Measurements from ENCODE around the gene ATP6V0A4.
A peak's percentile ranks its signal among the peaks of the same experiment; 100 is the strongest.

Gene ATP6V0A4

GRCh38 chr7:138753150-138753518 lies 44.9 kb downstream of the ATP6V0A4 start:
- Histone ChIP-seq H3K36me3 (ENCODE audit: control insufficient read depth in 1 of 2, insufficient read depth in 2 of 2, low read length in 2 of 2) (no peaks in the 10 kb centered on the region), H3K4me1 (ENCODE audit: control insufficient read depth in 1 of 2, insufficient read depth in 2 of 2, low read length in 2 of 2) (no peaks in the 10 kb centered on the region), H3K9me3 (ENCODE audit: control insufficient read depth in 1 of 2, low read length in 2 of 2) (no peaks in the 10 kb centered on the region), H3K27me3 (ENCODE audit: control insufficient read depth in 1 of 2, insufficient read depth in 2 of 2, low read length in 2 of 2) (no peaks in the 10 kb centered on the region), H3K4me3 (ENCODE audit: low read depth in 1 of 2, low read length in 2 of 2) (no peak overlapping the region), H3K9ac (ENCODE audit: low read depth in 1 of 2, low read length in 2 of 2) (no peak overlapping the region), H3K27ac (ENCODE audit: low read depth, low read length) (no peak overlapping the region)

DNA sequence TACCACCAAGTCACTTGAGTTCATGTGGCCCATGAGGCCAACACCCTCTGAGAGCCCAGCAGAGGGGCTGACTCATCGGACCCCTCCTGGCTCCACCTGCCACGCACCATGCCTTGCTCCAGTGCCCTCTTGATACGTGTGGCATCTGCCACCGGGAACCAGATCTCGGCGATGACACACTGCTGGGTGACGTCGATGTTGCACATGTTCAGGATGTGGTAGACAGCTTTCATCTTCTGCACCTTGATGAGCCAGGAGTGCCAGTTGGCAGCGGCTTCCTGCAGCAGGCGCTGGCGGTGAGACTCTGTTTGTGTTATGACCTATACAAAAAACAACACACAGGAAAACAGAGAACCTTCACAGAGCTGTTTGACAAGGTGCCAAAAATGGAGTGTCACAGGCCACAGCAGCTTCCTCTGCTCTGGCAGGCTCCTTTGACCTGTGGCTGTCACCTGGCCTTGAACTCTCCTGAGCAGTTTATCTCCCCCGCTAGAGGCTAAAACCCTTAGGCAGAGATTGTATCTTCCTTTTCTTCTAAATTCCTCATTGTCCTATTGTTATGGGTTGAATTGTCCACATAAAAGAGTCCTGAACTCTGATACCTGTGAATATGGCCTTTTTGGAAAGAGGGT lies 45.4 kb downstream of the ATP6V0A4 start:
- H3K4me1 ChIP-seq (ENCODE audit: control insufficient read depth in 1 of 2, insufficient read depth in 2 of 2, low read length in 2 of 2) = no peaks in the 10 kb centered on the region
- no peaks in the 10 kb centered on the region for H3K27me3 ChIP-seq (ENCODE audit: control insufficient read depth in 1 of 2, insufficient read depth in 2 of 2, low read length in 2 of 2)
- H3K36me3 ChIP-seq (ENCODE audit: control insufficient read depth in 1 of 2, insufficient read depth in 2 of 2, low read length in 2 of 2) = no peaks in the 10 kb centered on the region
- no peak overlapping the region for H3K4me3 ChIP-seq (ENCODE audit: low read depth in 1 of 2, low read length in 2 of 2)
- H3K9ac ChIP-seq (ENCODE audit: low read depth in 1 of 2, low read length in 2 of 2) = peak overlapping the region in 1 of 2 donors; percentile 18
- H3K27ac ChIP-seq (ENCODE audit: low read depth, low read length) = no peak overlapping the region
- H3K9me3 ChIP-seq (ENCODE audit: control insufficient read depth in 1 of 2, low read length in 2 of 2) = no peaks in the 10 kb centered on the region

DNA sequence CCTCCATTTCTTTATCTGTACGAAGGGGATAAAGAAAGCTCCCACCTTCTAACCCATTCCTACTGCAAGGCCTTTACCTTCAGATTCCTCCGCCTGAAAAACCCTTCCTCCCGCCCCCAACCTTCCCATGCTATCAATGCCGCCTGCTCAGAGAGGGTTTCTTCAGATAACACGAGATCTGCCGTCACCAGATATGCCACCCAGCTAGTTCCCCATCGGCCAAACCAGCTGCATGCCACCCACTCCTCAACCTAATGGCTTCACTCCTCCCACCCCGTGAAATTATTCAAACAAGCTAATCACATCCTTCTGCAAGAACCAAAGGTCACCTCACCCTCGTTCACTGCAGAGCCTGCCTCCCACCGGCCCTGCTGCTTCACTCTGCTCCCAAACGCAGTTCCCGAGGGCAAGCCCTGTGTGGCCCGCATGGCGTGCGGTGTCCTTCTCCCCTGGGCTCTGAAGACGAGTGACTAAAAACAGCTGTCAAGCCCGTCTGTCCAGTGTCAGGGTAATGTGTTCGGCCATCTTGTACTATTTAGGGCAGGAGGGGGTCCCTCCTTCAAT lies 47.0 kb downstream of the ATP6V0A4 start:
- no peak overlapping the region for H3K27ac ChIP-seq (ENCODE audit: low read depth, low read length)
- no peaks in the 10 kb centered on the region for H3K9me3 ChIP-seq (ENCODE audit: control insufficient read depth in 1 of 2, low read length in 2 of 2)
- H3K4me1 ChIP-seq (ENCODE audit: control insufficient read depth in 1 of 2, insufficient read depth in 2 of 2, low read length in 2 of 2) = no peaks in the 10 kb centered on the region
- H3K9ac ChIP-seq (ENCODE audit: low read depth in 1 of 2, low read length in 2 of 2) = no peak overlapping the region
- no peaks in the 10 kb centered on the region for H3K36me3 ChIP-seq (ENCODE audit: control insufficient read depth in 1 of 2, insufficient read depth in 2 of 2, low read length in 2 of 2)
- H3K4me3 ChIP-seq (ENCODE audit: low read depth in 1 of 2, low read length in 2 of 2) = no peak overlapping the region
- no peaks in the 10 kb centered on the region for H3K27me3 ChIP-seq (ENCODE audit: control insufficient read depth in 1 of 2, insufficient read depth in 2 of 2, low read length in 2 of 2)

GRCh38 chr7:138750473-138750872 lies 47.5 kb downstream of the ATP6V0A4 start:
- Histone ChIP-seq H3K9me3 (ENCODE audit: control insufficient read depth in 1 of 2, low read length in 2 of 2) (no peaks in the 10 kb centered on the region), H3K36me3 (ENCODE audit: control insufficient read depth in 1 of 2, insufficient read depth in 2 of 2, low read length in 2 of 2) (no peaks in the 10 kb centered on the region), H3K4me1 (ENCODE audit: control insufficient read depth in 1 of 2, insufficient read depth in 2 of 2, low read length in 2 of 2) (no peaks in the 10 kb centered on the region), H3K27ac (ENCODE audit: low read depth, low read length) (no peak overlapping the region), H3K27me3 (ENCODE audit: control insufficient read depth in 1 of 2, insufficient read depth in 2 of 2, low read length in 2 of 2) (no peaks in the 10 kb centered on the region), H3K4me3 (ENCODE audit: low read depth in 1 of 2, low read length in 2 of 2) (no peak overlapping the region), H3K9ac (ENCODE audit: low read depth in 1 of 2, low read length in 2 of 2) (no peak overlapping the region)

GRCh38 chr7:138749960-138750359 lies 48.0 kb downstream of the ATP6V0A4 start:
- Histone ChIP-seq H3K36me3 (ENCODE audit: control insufficient read depth in 1 of 2, insufficient read depth in 2 of 2, low read length in 2 of 2) (no peaks in the 10 kb centered on the region), H3K27me3 (ENCODE audit: control insufficient read depth in 1 of 2, insufficient read depth in 2 of 2, low read length in 2 of 2) (no peaks in the 10 kb centered on the region), H3K4me1 (ENCODE audit: control insufficient read depth in 1 of 2, insufficient read depth in 2 of 2, low read length in 2 of 2) (no peaks in the 10 kb centered on the region), H3K9me3 (ENCODE audit: control insufficient read depth in 1 of 2, low read length in 2 of 2) (no peaks in the 10 kb centered on the region), H3K9ac (ENCODE audit: low read depth in 1 of 2, low read length in 2 of 2) (no peak overlapping the region), H3K27ac (ENCODE audit: low read depth, low read length) (no peak overlapping the region), H3K4me3 (ENCODE audit: low read depth in 1 of 2, low read length in 2 of 2) (no peak overlapping the region)

- no peaks in the 10 kb centered on the region for H3K9me3 ChIP-seq (ENCODE audit: control insufficient read depth in 1 of 2, low read length in 2 of 2)
- no peaks in the 10 kb centered on the region for H3K4me1 ChIP-seq (ENCODE audit: control insufficient read depth in 1 of 2, insufficient read depth in 2 of 2, low read length in 2 of 2)
- no peak overlapping the region for H3K9ac ChIP-seq (ENCODE audit: low read depth in 1 of 2, low read length in 2 of 2)
- H3K27me3 ChIP-seq (ENCODE audit: control insufficient read depth in 1 of 2, insufficient read depth in 2 of 2, low read length in 2 of 2) = no peaks in the 10 kb centered on the region
- no peak overlapping the region for H3K27ac ChIP-seq (ENCODE audit: low read depth, low read length)
- H3K36me3 ChIP-seq (ENCODE audit: control insufficient read depth in 1 of 2, insufficient read depth in 2 of 2, low read length in 2 of 2) = no peaks in the 10 kb centered on the region
- no peak overlapping the region for H3K4me3 ChIP-seq (ENCODE audit: low read depth in 1 of 2, low read length in 2 of 2)
These were observed 49.3 kb downstream of the ATP6V0A4 start for GRCh38 chr7:138748666-138749065.

DNA sequence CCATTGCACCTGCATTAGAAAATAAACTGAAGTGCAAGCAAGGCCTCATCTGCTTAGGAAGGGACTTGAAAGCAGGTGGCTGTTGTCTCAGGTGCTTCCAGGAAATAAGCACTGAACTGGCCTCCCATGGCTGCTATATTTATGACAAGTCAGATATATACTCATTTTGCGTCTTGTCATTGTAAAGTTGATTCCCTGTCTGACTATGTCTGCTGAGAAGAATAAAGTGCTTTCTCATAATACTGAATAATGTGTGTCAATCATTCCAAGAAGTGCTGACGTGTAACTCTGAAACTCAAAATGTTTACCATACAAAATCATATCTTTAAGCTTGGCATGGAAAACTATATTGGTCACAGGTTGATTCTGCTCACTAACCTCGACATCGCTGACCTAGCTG lies 51.9 kb downstream of the ATP6V0A4 start:
- H3K9me3 ChIP-seq (ENCODE audit: control insufficient read depth in 1 of 2, low read length in 2 of 2) = no peaks in the 10 kb centered on the region
- H3K27ac ChIP-seq (ENCODE audit: low read depth, low read length) = no peak overlapping the region
- H3K4me3 ChIP-seq (ENCODE audit: low read depth in 1 of 2, low read length in 2 of 2) = no peak overlapping the region
- H3K27me3 ChIP-seq (ENCODE audit: control insufficient read depth in 1 of 2, insufficient read depth in 2 of 2, low read length in 2 of 2) = no peaks in the 10 kb centered on the region
- H3K4me1 ChIP-seq (ENCODE audit: control insufficient read depth in 1 of 2, insufficient read depth in 2 of 2, low read length in 2 of 2) = no peaks in the 10 kb centered on the region
- no peaks in the 10 kb centered on the region for H3K36me3 ChIP-seq (ENCODE audit: control insufficient read depth in 1 of 2, insufficient read depth in 2 of 2, low read length in 2 of 2)
- no peak overlapping the region for H3K9ac ChIP-seq (ENCODE audit: low read depth in 1 of 2, low read length in 2 of 2)

GRCh38 chr7:138745189-138745588 lies 52.8 kb downstream of the ATP6V0A4 start:
- Histone ChIP-seq H3K9me3 (ENCODE audit: control insufficient read depth in 1 of 2, low read length in 2 of 2) (no peaks in the 10 kb centered on the region), H3K36me3 (ENCODE audit: control insufficient read depth in 1 of 2, insufficient read depth in 2 of 2, low read length in 2 of 2) (no peaks in the 10 kb centered on the region), H3K4me1 (ENCODE audit: control insufficient read depth in 1 of 2, insufficient read depth in 2 of 2, low read length in 2 of 2) (no peaks in the 10 kb centered on the region)

GRCh38 chr7:138741453-138741735 lies 56.6 kb downstream of the ATP6V0A4 start:
- Histone ChIP-seq H3K4me3 (ENCODE audit: low read depth in 1 of 2, low read length in 2 of 2) (no peak overlapping the region), H3K27me3 (ENCODE audit: control insufficient read depth in 1 of 2, insufficient read depth in 2 of 2, low read length in 2 of 2) (no peaks in the 10 kb centered on the region), H3K27ac (ENCODE audit: low read depth, low read length) (no peak overlapping the region), H3K9me3 (ENCODE audit: control insufficient read depth in 1 of 2, low read length in 2 of 2) (no peaks in the 10 kb centered on the region), H3K9ac (ENCODE audit: low read depth in 1 of 2, low read length in 2 of 2) (no peak overlapping the region), H3K36me3 (ENCODE audit: control insufficient read depth in 1 of 2, insufficient read depth in 2 of 2, low read length in 2 of 2) (no peaks in the 10 kb centered on the region), H3K4me1 (ENCODE audit: control insufficient read depth in 1 of 2, insufficient read depth in 2 of 2, low read length in 2 of 2) (peaks cover 0 to 4% of the 10 kb centered on the region in 2 donors)

More at GRCh38 chr7:138745189-138745588, 52.8 kb downstream of the ATP6V0A4 start:
- Histone ChIP-seq H3K27me3 (ENCODE audit: control insufficient read depth in 1 of 2, insufficient read depth in 2 of 2, low read length in 2 of 2) (no peaks in the 10 kb centered on the region), H3K9ac (ENCODE audit: low read depth in 1 of 2, low read length in 2 of 2) (no peak overlapping the region), H3K4me3 (ENCODE audit: low read depth in 1 of 2, low read length in 2 of 2) (no peak overlapping the region), H3K27ac (ENCODE audit: low read depth, low read length) (no peak overlapping the region)

DNA sequence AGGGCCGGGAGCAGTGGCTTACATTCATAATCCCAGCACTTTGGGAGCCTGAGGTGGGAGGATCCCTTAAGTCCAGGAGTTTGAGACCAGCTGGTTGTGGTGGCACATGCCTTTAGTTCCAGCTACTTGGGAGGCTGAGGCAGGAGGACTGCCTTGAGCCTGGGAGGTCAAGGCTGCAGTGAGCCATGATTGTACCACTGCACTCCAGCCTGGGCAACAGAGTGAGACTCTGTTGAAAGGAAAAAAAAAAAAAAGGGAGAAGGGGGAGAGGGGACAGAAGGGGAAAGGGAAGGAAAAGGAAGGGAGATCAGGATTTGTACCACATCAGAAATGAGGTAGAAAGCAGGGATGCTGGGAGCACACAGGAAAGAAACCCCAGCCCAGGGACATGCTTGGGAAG lies 58.1 kb downstream of the ATP6V0A4 start:
- Histone ChIP-seq H3K36me3 (ENCODE audit: control insufficient read depth in 1 of 2, insufficient read depth in 2 of 2, low read length in 2 of 2) (no peaks in the 10 kb centered on the region), H3K27ac (ENCODE audit: low read depth, low read length) (no peak overlapping the region), H3K9ac (ENCODE audit: low read depth in 1 of 2, low read length in 2 of 2) (no peak overlapping the region), H3K9me3 (ENCODE audit: control insufficient read depth in 1 of 2, low read length in 2 of 2) (no peaks in the 10 kb centered on the region), H3K27me3 (ENCODE audit: control insufficient read depth in 1 of 2, insufficient read depth in 2 of 2, low read length in 2 of 2) (no peaks in the 10 kb centered on the region), H3K4me3 (ENCODE audit: low read depth in 1 of 2, low read length in 2 of 2) (no peak overlapping the region), H3K4me1 (ENCODE audit: control insufficient read depth in 1 of 2, insufficient read depth in 2 of 2, low read length in 2 of 2) (peaks cover 0 to 4% of the 10 kb centered on the region in 2 donors)
